RWPE1 (cell line): ENCODE data around the gene CUL9.
"Not testable (repeated sequence)": the region's sequence is repeated elsewhere in the genome, so short reads cannot be mapped to it uniquely, and the experiment has no call there.

Source experiments
- CTCF ChIA-PET: fragments of 350-600 bp; sonication (Branson Sonifier 250); formaldehyde crosslinking; extraction: SDS; loops from one replicate; lab custom pipeline; 2021; lab: Yijun Ruan, JAX
- POLR2A ChIA-PET: fragments of 400-600 bp; formaldehyde crosslinking; extraction: SDS; loops from one replicate; lab custom pipeline; 2020; ENCODE audit warnings: antibody characterized with exemption; ENCODE audit not compliant: low non-redundant PET; lab: Yijun Ruan, JAX
- DNase-seq: peaks from one replicate; pipeline ENCODE4 v3.0.0; 2012; ENCODE audit warnings: low spot score
- H3K27ac ChIP-seq: fragments of 450-650 bp; 2 replicates; pipeline ENCODE4 v1.5.1; 2017
- CTCF ChIP-seq: fragments of 450-650 bp; conservative IDR thresholded peaks from 2 replicates; pipeline ENCODE4 v1.5.1; 2017; ENCODE audit warnings: low read depth, mild to moderate bottlenecking

The CUL9 gene

GRCh38 chr6:43181942-43182860 is at the start of gene CUL9:
TSS of gene CUL9 (plus strand) at chr6:43182196. CDS start at chr6:43184311, 2,115 bp downstream.
- no peak for TF ChIP-seq CTCF
- peak within 1 kb of the TSS; percentile 83 for H3K27ac ChIP-seq
- ChIA-PET CTCF (interaction anchor here (0.6 kb wide), 1 partner anchor 252 kb away, joined by 3 read pairs; no protein-coding TSS in a partner anchor), POLR2A (interaction anchor here (0.7 kb wide), 1 partner anchor 45 kb away, joined by 3 read pairs; no protein-coding TSS in a partner anchor)
- peak; percentile 63 for DNase-seq

DNA sequence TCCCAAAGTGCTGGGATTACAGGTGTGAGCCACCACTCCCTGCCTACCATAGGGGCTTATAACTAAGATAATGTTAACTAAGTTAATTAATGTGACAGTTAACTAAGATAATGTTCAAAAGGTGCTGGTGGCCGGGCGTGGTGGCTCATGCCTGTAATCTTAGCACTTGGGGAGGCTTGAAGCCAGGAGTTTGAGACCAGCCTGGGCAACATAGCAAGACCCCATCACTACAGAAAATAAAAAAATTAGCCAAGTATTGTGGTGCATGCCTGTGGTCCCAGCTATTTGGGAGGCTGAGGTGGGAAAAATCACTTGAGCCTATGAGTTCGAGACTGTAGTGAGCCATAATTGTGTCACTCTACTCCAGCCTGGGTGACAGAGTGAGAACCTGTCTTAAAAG is 43.7 kb upstream of the CUL9 start:
- DNase-seq, result no peak
- ChIA-PET POLR2A (no interaction called here), CTCF (no interaction called here)
- no peak overlapping the region for H3K27ac ChIP-seq
- TF ChIP-seq CTCF, result no peak

- H3K27ac ChIP-seq, result peak overlapping the region; percentile 41
- DNase-seq, CTCF ChIA-PET, POLR2A ChIA-PET: not testable (repeated sequence)
These were observed 42.0 kb upstream of the CUL9 start for GRCh38 chr6:43139973-43140372.

GRCh38 chr6:43141644-43142043 is 40.4 kb upstream of the CUL9 start:
- POLR2A ChIA-PET, result no interaction called here

DNA sequence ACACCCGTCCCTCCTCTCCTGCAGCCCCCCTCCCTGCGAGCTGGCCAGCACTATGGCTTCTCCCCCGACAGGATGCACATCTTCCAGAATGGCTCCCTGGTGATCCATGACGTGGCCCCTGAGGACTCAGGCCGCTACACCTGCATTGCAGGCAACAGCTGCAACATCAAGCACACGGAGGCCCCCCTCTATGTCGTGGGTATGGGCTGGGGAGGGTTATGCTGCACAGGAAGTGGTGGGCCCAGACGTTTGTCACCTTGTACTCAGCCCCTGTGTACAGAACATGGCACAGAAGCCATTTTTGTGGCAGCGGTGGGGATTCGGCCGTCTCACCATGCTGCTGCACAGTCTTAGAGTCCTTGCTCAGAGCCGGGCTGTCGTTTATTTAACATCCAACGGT is 39.9 kb upstream of the CUL9 start:
- no peak for DNase-seq
- peak overlapping the region; percentile 86 for H3K27ac ChIP-seq
- no peak for TF ChIP-seq CTCF
- ChIA-PET CTCF (interaction anchor here (0.6 kb wide), 1 partner anchor 46 kb away, joined by 4 read pairs; no protein-coding TSS in a partner anchor), POLR2A (no interaction called here)

More at GRCh38 chr6:43141644-43142043, 40.4 kb upstream of the CUL9 start:
- CTCF ChIA-PET, result interaction anchor here (0.6 kb wide), 1 partner anchor 46 kb away, joined by 4 read pairs; no protein-coding TSS in a partner anchor
- peak overlapping the region; percentile 86 for H3K27ac ChIP-seq
- TF ChIP-seq CTCF, result no peak
- no peak for DNase-seq

DNA sequence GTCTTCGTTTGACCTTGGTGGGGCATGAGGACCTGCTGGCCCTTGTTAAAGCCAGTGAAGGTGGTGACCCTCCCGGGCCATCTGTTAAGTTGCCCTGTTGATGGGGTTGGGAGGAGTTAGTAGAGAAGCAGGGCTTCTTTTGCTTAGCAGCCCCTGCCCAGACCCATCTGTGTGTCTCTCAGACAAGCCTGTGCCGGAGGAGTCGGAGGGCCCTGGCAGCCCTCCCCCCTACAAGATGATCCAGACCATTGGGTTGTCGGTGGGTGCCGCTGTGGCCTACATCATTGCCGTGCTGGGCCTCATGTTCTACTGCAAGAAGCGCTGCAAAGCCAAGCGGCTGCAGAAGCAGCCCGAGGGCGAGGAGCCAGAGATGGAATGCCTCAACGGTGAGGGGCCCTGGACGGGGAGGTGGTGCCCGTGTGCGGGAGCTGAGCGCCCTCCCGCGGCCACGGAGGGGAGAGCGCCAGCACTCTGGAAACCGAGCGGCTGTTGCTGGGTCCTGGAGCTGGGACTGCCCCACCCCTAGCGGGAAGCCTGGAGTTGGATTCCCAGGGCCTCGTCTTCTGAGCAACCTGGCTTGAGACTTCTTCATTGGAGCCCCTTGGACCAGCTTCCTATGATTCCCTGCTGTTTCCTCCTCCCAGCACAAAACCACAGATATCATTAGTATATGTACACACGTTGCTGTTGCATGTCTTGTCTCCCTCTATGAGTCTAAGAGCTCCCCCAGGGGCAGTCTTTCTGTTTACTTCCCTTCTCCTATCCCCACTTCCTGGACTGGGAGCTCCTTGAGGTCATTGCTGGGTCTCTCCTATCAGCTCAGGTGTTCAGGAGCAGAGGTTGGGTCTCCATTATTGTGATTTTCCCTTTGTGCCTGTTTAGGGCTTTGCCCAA is 38.5 kb upstream of the CUL9 start:
- DNase-seq, result peak; percentile 88
- POLR2A ChIA-PET, result interaction anchor here (0.5 kb wide), 1 partner anchor 14 kb away, joined by 3 read pairs; no protein-coding TSS in a partner anchor
- peak; percentile 92 for TF ChIP-seq CTCF
- peak overlapping the region; percentile 86 for H3K27ac ChIP-seq
- CTCF ChIA-PET, result interaction anchor here (0.5 to 2.0 kb wide), 31 partner anchors 9 to 427 kb away, joined by 3 to 14 read pairs (median 3); partner anchors contain the start of genes CUL7, DNPH1, KLC4 and MRPL2
